ENCODE measurements around the gene RPL27. TPM values are rescaled to one million over a fixed set of nuclear protein-coding genes. Genes with fewer than 3 reads are reported as not detected.
"Not testable (repeated sequence)": the region's sequence is repeated elsewhere in the genome, so short reads cannot be mapped to it uniquely, and the experiment has no call there.

Gene RPL27
- total RNA-seq, 2 donors from 2014 or later = 551 to 1,071 TPM

GRCh38 chr17:42989726-42990652, 8.2 kb upstream of the RPL27 start:
- H3K36me3 ChIP-seq = peaks cover 57% of the 10 kb centered on the region

GRCh38 chr17:42991471-42991870, 6.7 kb upstream of the RPL27 start:
- Histone ChIP-seq H3K4me3 (no peak overlapping the region), H3K9me3 (no peaks in the 10 kb centered on the region), H3K36me3 (peaks cover 57% of the 10 kb centered on the region), H3K27me3 (no peaks in the 10 kb centered on the region), H3K4me1 (no peaks in the 10 kb centered on the region), H3K27ac (no peak overlapping the region)
- no peak for DNase-seq (ENCODE audit: low spot score)
- TF ChIP-seq CTCF (IDR thresholded peaks at IDR 0.05) = no peak

More at GRCh38 chr17:42989726-42990652, 8.2 kb upstream of the RPL27 start:
- Histone ChIP-seq H3K9me3 (no peaks in the 10 kb centered on the region), H3K4me3 (no peak overlapping the region), H3K27ac (no peak overlapping the region), H3K4me1 (no peaks in the 10 kb centered on the region), H3K27me3 (no peaks in the 10 kb centered on the region)
- no peak for TF ChIP-seq CTCF (IDR thresholded peaks at IDR 0.05)
- DNase-seq (ENCODE audit: low spot score) = no peak

GRCh38 chr17:42992872-42993271, 5.3 kb upstream of the RPL27 start:
- Histone ChIP-seq H3K27me3 (no peaks in the 10 kb centered on the region), H3K4me3 (no peak overlapping the region), H3K9me3 (no peaks in the 10 kb centered on the region), H3K27ac (no peak overlapping the region), H3K4me1 (peaks cover 0 to 9% of the 10 kb centered on the region in 2 donors), H3K36me3 (peaks cover 44% of the 10 kb centered on the region)
- no peak for TF ChIP-seq CTCF (IDR thresholded peaks at IDR 0.05)
- DNase-seq (ENCODE audit: low spot score) = no peak

GRCh38 chr17:42993913-42994312, 4.3 kb upstream of the RPL27 start:
- DNase-seq (ENCODE audit: low spot score); H3K9me3 ChIP-seq; H3K27me3 ChIP-seq; H3K4me3 ChIP-seq; H3K27ac ChIP-seq: not testable (repeated sequence)
- peaks cover 0 to 12% of the 10 kb centered on the region in 2 donors for H3K4me1 ChIP-seq
- peaks cover 34% of the 10 kb centered on the region for H3K36me3 ChIP-seq

GRCh38 chr17:42997390-42997983, 732 bp upstream of the RPL27 start:
- no peak for DNase-seq (ENCODE audit: low spot score)
- Histone ChIP-seq H3K9me3 (no peaks in the 10 kb centered on the region), H3K4me1 (peaks cover 0 to 38% of the 10 kb centered on the region in 2 donors), H3K36me3 (peaks cover 36% of the 10 kb centered on the region), H3K4me3 (peak overlapping the region; percentile 13 to 73), H3K27me3 (no peaks in the 10 kb centered on the region), H3K27ac (peak overlapping the region; percentile 81 to 93)
- no peak for TF ChIP-seq CTCF (IDR thresholded peaks at IDR 0.05)

GRCh38 chr17:42999003-42999525, 845 bp downstream of the RPL27 start:
- no peaks in the 10 kb centered on the region for H3K9me3 ChIP-seq
- DNase-seq (ENCODE audit: low spot score) = no peak
- H3K4me3 ChIP-seq = peak overlapping the region; percentile 73 to 76
- peaks cover 45% of the 10 kb centered on the region for H3K36me3 ChIP-seq
- TF ChIP-seq CTCF (IDR thresholded peaks at IDR 0.05) = no peak
- no peaks in the 10 kb centered on the region for H3K27me3 ChIP-seq
- peak overlapping the region; percentile 87 to 93 for H3K27ac ChIP-seq
- H3K4me1 ChIP-seq = peaks cover 0 to 38% of the 10 kb centered on the region in 2 donors

GRCh38 chr17:43000894-43001293, 2.7 kb downstream of the RPL27 start:
- not testable (repeated sequence) for DNase-seq (ENCODE audit: low spot score); H3K27me3 ChIP-seq; H3K27ac ChIP-seq; H3K4me3 ChIP-seq; H3K9me3 ChIP-seq
- Histone ChIP-seq H3K36me3 (peaks cover 45% of the 10 kb centered on the region), H3K4me1 (peaks cover 0 to 38% of the 10 kb centered on the region in 2 donors)

Measured in right atrium auricular region (tissue), 2 donors.